GM12878 (cell line): ENCODE measurements around the gene PRKG1. TPM values are rescaled to one million over a fixed set of nuclear protein-coding genes. Genes with fewer than 3 reads are reported as not detected.

Experiments
- ATAC-seq: fragments of 200-7000 bp; cut with Tn5 transposase; 3 replicates; pipeline ENCODE4 v1.9.1; 2020; ENCODE audit warnings: mild to moderate bottlenecking, moderate library complexity
- BruUV-seq: library from RNA; stranded (reverse); fragments of 400-500 nt; replicated peaks from 2 replicates; lab custom pipeline; 2021; lab: Mats Ljungman, UMichigan
- CTCF ChIA-PET: fragments of 300-600 bp; sonication (Branson Sonifier 250); formaldehyde crosslinking; extraction: SDS; loops from one replicate; lab custom pipeline; 2021; ENCODE audit warnings: inconsistent platforms; lab: Yijun Ruan, JAX
- POLR2A ChIA-PET: fragments of 350-600 bp; formaldehyde crosslinking; extraction: SDS; loops from one replicate; lab custom pipeline; 2021; ENCODE audit warnings: inconsistent platforms; lab: Charles Lee
- RAD21 ChIA-PET: fragments of 300-600 bp; sonication (Branson Sonifier 250); formaldehyde crosslinking; loops from one replicate; lab custom pipeline; 2023; ENCODE audit warnings: antibody characterized with exemption; ENCODE audit not compliant: unreplicated experiment; lab: Charles Lee
- SMC1A ChIA-PET: fragments of 300-600 bp; sonication (Branson Sonifier 250); formaldehyde crosslinking; loops from one replicate; lab custom pipeline; 2023; ENCODE audit not compliant: unreplicated experiment, uncharacterized antibody; lab: Charles Lee
- DNase-seq: peaks from one replicate; pipeline ENCODE4 v3.0.0-alpha.2; 2011; ENCODE audit warnings: low read depth, low spot score
- FAIRE-seq: peaks from 3 replicates; lab custom pipeline; 2011; peaks lifted over from hg19 to GRCh38; lab: Jason Lieb, UNC
- H2AFZ ChIP-seq: 2 replicates; pipeline ENCODE4 v1.6.0; 2011; ENCODE audit warnings: low read depth, low read length, control low read depth; ENCODE audit not compliant: control insufficient read depth
- H3K27ac ChIP-seq: 2 replicates; pipeline ENCODE4 v1.5.1; 2011; ENCODE audit warnings: control low read depth; ENCODE audit not compliant: control insufficient read depth, insufficient read depth
- H3K27me3 ChIP-seq, 2 experiments: replicated peaks in 1 of 2; 2 replicates each; pipeline versions ENCODE4 v1.6.0 to v1.6.1; 2011; ENCODE audit warnings: low read length in 1 of 2; ENCODE audit not compliant: control insufficient read depth in 2 of 2, insufficient read depth in 2 of 2
- H3K36me3 ChIP-seq, 2 experiments: 2 replicates each; pipeline ENCODE4 v1.5.1; 2011; ENCODE audit warnings: low read length in 1 of 2; ENCODE audit not compliant: control insufficient read depth in 2 of 2, insufficient read depth in 2 of 2
- H3K4me1 ChIP-seq: 2 replicates; pipeline ENCODE4 v1.6.1; 2011; ENCODE audit warnings: mild to moderate bottlenecking, low read length, moderate library complexity, mixed read lengths; ENCODE audit not compliant: control insufficient read depth, insufficient read depth
- H3K4me2 ChIP-seq: 2 replicates; pipeline ENCODE4 v1.6.0; 2011; ENCODE audit warnings: control low read depth; ENCODE audit not compliant: control insufficient read depth, insufficient read depth
- H3K4me3 ChIP-seq: fragments of 200-600 bp; sonication (generic); 2 replicates; pipeline ENCODE4 v1.5.1; 2016
- H3K79me2 ChIP-seq: 2 replicates; pipeline ENCODE4 v1.6.0; 2011; ENCODE audit warnings: low read length; ENCODE audit not compliant: control insufficient read depth, insufficient read depth
- H3K9ac ChIP-seq: 2 replicates; pipeline ENCODE4 v1.8.0; 2011; ENCODE audit warnings: low read length, control low read depth, mixed read lengths; ENCODE audit not compliant: control insufficient read depth, insufficient read depth
- H3K9me3 ChIP-seq: replicated peaks from 3 replicates; pipeline ENCODE4 v1.5.1; 2011; ENCODE audit warnings: mild to moderate bottlenecking, low read length; ENCODE audit not compliant: control insufficient read depth, insufficient read depth
- H4K20me1 ChIP-seq: 2 replicates; pipeline ENCODE4 v1.6.0; 2011; ENCODE audit not compliant: control insufficient read depth, insufficient read depth
- EZH2 ChIP-seq: IDR thresholded peaks from 2 replicates; pipeline ENCODE4 v1.6.1; 2012; ENCODE audit warnings: low read depth, mild to moderate bottlenecking, control low read depth, inconsistent platforms, low read length, borderline replicate concordance; ENCODE audit not compliant: control insufficient read depth
- FOXM1 ChIP-seq: IDR thresholded peaks from 2 replicates; pipeline ENCODE4 v1.6.1; 2012; ENCODE audit warnings: low read depth, mild to moderate bottlenecking, inconsistent platforms, low read length, moderate library complexity
- PAX8 ChIP-seq: fragments of 450-650 bp; IDR thresholded peaks from 2 replicates; pipeline ENCODE4 v1.6.1; 2017; ENCODE audit warnings: mild to moderate bottlenecking, moderate library complexity
- SIN3A ChIP-seq: IDR thresholded peaks from 2 replicates; pipeline ENCODE4 v1.6.1; 2012; ENCODE audit warnings: low read depth, low read length, improper control_type of control experiment
- ZBTB33 ChIP-seq: fragments of 450-650 bp; IDR thresholded peaks from 2 replicates; pipeline ENCODE4 v1.6.1; 2017; ENCODE audit warnings: mild to moderate bottlenecking
- ZNF24 ChIP-seq: fragments of 450-650 bp; IDR thresholded peaks from 2 replicates; pipeline ENCODE4 v1.6.1; 2017; ENCODE audit warnings: antibody characterized with exemption, mild to moderate bottlenecking
- WGBS: methylation state at CpG from one replicate; pipeline ENCODE4 v1.1.6; 2016; ENCODE audit warnings: low lambda C conversion rate; ENCODE audit not compliant: insufficient replicate concordance, insufficient coverage; ENCODE audit errors: missing lambda C conversion rate; 5-methylcytosine and 5-hydroxymethylcytosine counted together
- in situ Hi-C: fragments of 300-500 bp; cut with MboI; formaldehyde crosslinking; loops from 9 replicates; pipeline ENCODE4 v1.14.3; 2018; ENCODE audit warnings: mixed read lengths
- intact Hi-C: fragments of 100-400 bp; cut with micrococcal nuclease; formaldehyde crosslinking; loops from one replicate; pipeline ENCODE4 v1.14.2; 2022; ENCODE audit not compliant: unreplicated experiment
- polyA plus RNA-seq, 11 experiments: library from polyadenylated mRNA; depleted of rRNA in 4 of 11; unstranded in 6 of 11; stranded (reverse) in 5 of 11; fragments of >200 nt; fragmentation: Nextera tagmentation in 4 of 11; fragmentation: Illumina TruSeq in 1 of 11; extraction: Ambion mirVana in 4 of 11; extraction: Trizol in 1 of 11; gene quantifications; 1 replicate in 1 of 11; 2 replicates in 10 of 11; pipeline versions ENCODE4 v1.2.1 to v1.2.3, GENCODE V29; 2011 to 2016; ENCODE audit warnings: inconsistent platforms in 2 of 11, missing spikeins in 2 of 11, low read depth in 1 of 11
- total RNA-seq, 4 experiments: library from RNA; depleted of rRNA in 3 of 4; stranded (reverse); fragments of >200 nt in 3 of 4; fragmentation: Illumina TruSeq in 1 of 4; extraction: Trizol in 1 of 4; gene quantifications; 2 replicates each; pipeline versions ENCODE4 v1.2.1 to v1.2.3, GENCODE V29; 2013 to 2021
- TF ChIP-seq, protein P1 (sequence below): IDR thresholded peaks from 2 replicates; pipeline ENCODE4 v1.6.1; 2012; ENCODE audit warnings: low read depth, low read length, improper control_type of control experiment

The PRKG1 gene
- total and polyA plus RNA-seq, 10 of the 15 experiments (the other 5 are each of a cell fraction or from before 2014, with no cell fraction given) = 0.04 to 0.05 TPM; not detected in 8

GRCh38 chr10:51313251-51313650, 239.0 kb downstream of the PRKG1 start:
- no peaks in the 10 kb centered on the region; a peak in 1 of 4 replicates for H3K27me3 ChIP-seq
- DNase-seq (no peak), ATAC-seq (no peak), FAIRE-seq (no peak)
- SMC1A ChIA-PET = no interaction called here
- no peak overlapping the region for H2AFZ ChIP-seq
- CTCF ChIA-PET = no interaction called here
- POLR2A ChIA-PET = no interaction called here
- no peak overlapping the region for H3K27ac ChIP-seq
- no peaks in the 10 kb centered on the region for H3K9me3 ChIP-seq
- no peak overlapping the region for H3K4me3 ChIP-seq
- RAD21 ChIA-PET = no interaction called here
- intact Hi-C loops (no loop called here), in situ Hi-C loops (no loop called here)
- WGBS = 20% methylated on average over 2 of the region's 2 CpGs
- H3K9ac ChIP-seq = no peak overlapping the region
- no peaks in the 10 kb centered on the region for H3K79me2 ChIP-seq
- TF ChIP-seq, protein P1, sequence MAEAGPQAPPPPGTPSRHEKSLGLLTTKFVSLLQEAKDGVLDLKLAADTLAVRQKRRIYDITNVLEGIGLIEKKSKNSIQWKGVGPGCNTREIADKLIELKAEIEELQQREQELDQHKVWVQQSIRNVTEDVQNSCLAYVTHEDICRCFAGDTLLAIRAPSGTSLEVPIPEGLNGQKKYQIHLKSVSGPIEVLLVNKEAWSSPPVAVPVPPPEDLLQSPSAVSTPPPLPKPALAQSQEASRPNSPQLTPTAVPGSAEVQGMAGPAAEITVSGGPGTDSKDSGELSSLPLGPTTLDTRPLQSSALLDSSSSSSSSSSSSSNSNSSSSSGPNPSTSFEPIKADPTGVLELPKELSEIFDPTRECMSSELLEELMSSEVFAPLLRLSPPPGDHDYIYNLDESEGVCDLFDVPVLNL = no peak
- no peak for TF ChIP-seq ZBTB33
- TF ChIP-seq EZH2 = no peak
- no peak for TF ChIP-seq ZNF24
- no peak for TF ChIP-seq SIN3A
- no peak for TF ChIP-seq FOXM1
- TF ChIP-seq PAX8 = no peak
- no TSS peak for BruUV-seq
- no peaks in the 10 kb centered on the region for H3K36me3 ChIP-seq
- no peak overlapping the region for H3K4me2 ChIP-seq
- H4K20me1 ChIP-seq = no peaks in the 10 kb centered on the region
- no peaks in the 10 kb centered on the region for H3K4me1 ChIP-seq
